MM.1S (cell line): ENCODE measurements around the gene STK36.

ENCODE experiments used
- DNase-seq: peaks from one replicate; pipeline ENCODE4 v3.0.0-alpha.2; 2015
- H2AFZ ChIP-seq: fragments of 300-600 bp; sonication (generic); 2 replicates; pipeline ENCODE4 v1.6.0; 2016; ENCODE audit warnings: antibody characterized with exemption, low read length
- H3F3A ChIP-seq: fragments of 300-600 bp; sonication (generic); 2 replicates; pipeline ENCODE4 v1.6.1; 2016; ENCODE audit warnings: mild to moderate bottlenecking, antibody characterized with exemption, low read length, moderate library complexity, mixed read lengths; ENCODE audit not compliant: insufficient read depth
- H3K27ac ChIP-seq: fragments of 300-600 bp; sonication (generic); 2 replicates; pipeline ENCODE4 v1.5.1; 2016; ENCODE audit warnings: mild to moderate bottlenecking, low read length
- H3K27me3 ChIP-seq: fragments of 300-600 bp; sonication (generic); replicated peaks from 2 replicates; pipeline ENCODE4 v1.6.0; 2016; ENCODE audit warnings: low read length; ENCODE audit not compliant: insufficient read depth
- H3K36me3 ChIP-seq: fragments of 300-600 bp; sonication (generic); replicated peaks from 2 replicates; pipeline ENCODE4 v1.6.1; 2016; ENCODE audit warnings: mild to moderate bottlenecking, low read length, mixed read lengths; ENCODE audit not compliant: insufficient read depth
- H3K4me1 ChIP-seq: fragments of 300-600 bp; sonication (generic); 2 replicates; pipeline ENCODE4 v1.6.1; 2016; ENCODE audit warnings: low read length, mixed read lengths
- H3K4me2 ChIP-seq: fragments of 300-600 bp; sonication (generic); 2 replicates; pipeline ENCODE4 v1.6.0; 2016; ENCODE audit warnings: low read depth, low read length
- H3K4me3 ChIP-seq: fragments of 300-600 bp; sonication (generic); 2 replicates; pipeline ENCODE4 v1.5.1; 2016; ENCODE audit warnings: low read length, mixed read lengths
- H3K79me2 ChIP-seq: fragments of 300-600 bp; sonication (generic); 2 replicates; pipeline ENCODE4 v1.6.1; 2016; ENCODE audit warnings: mixed run types, low read length, mixed read lengths
- H3K9ac ChIP-seq: fragments of 300-600 bp; sonication (generic); 2 replicates; pipeline ENCODE4 v1.6.1; 2016; ENCODE audit warnings: low read length, mixed read lengths
- H3K9me2 ChIP-seq: fragments of 300-600 bp; sonication (generic); replicated peaks from 2 replicates; pipeline ENCODE4 v1.6.1; 2016; ENCODE audit warnings: mild to moderate bottlenecking, low read length, mixed read lengths; ENCODE audit not compliant: insufficient read depth
- H3K9me3 ChIP-seq: fragments of 300-600 bp; sonication (generic); replicated peaks from 2 replicates; pipeline ENCODE4 v1.6.1; 2016; ENCODE audit warnings: mild to moderate bottlenecking, low read length, mixed read lengths; ENCODE audit not compliant: insufficient read depth
- H4K20me1 ChIP-seq: fragments of 300-600 bp; sonication (generic); 2 replicates; pipeline ENCODE4 v1.6.1; 2016; ENCODE audit warnings: mild to moderate bottlenecking, low read length, moderate library complexity, mixed read lengths; ENCODE audit not compliant: insufficient read depth
- EZH2 ChIP-seq: fragments of 300-600 bp; sonication (generic); optimal IDR thresholded peaks from 2 replicates; pipeline ENCODE3; 2017; ENCODE audit warnings: low read depth, mild to moderate bottlenecking, antibody characterized with exemption, low read length, mixed read lengths
- EZH2phosphoT487 ChIP-seq: fragments of 300-600 bp; sonication (generic); IDR thresholded peaks from 2 replicates; pipeline ENCODE4 v1.6.1; 2018; ENCODE audit warnings: antibody characterized with exemption, low read length
- TF ChIP-seq, protein P1 (sequence below): fragments of 300-600 bp; sonication (generic); IDR thresholded peaks from 2 replicates; pipeline ENCODE4 v1.5.1; 2016; ENCODE audit warnings: antibody characterized with exemption, low read length, mixed read lengths

The STK36 gene

DNA sequence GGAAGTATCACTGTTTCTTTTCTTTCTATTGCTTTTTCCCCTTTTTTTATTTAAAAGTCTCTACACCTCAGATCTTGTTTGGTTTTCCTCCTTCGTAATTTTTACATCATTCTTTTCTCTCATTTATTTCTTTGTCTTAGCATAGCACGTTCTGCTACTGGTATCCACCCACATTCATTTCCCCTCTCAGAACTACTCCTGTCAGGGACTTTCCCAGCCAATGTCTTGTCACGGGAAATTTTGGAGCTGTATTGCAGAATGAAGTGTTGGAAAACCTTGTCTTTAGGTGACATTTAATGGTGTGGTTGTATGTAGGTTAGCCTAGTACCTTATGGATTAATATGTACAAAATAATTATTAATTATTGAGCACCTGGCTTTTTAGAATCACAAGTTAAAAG, 72.7 kb downstream of the STK36 start:
- no peak overlapping the region for H3K4me3 ChIP-seq
- H3K27me3 ChIP-seq, result no peaks in the 10 kb centered on the region
- DNase-seq, result no peak
- no peaks in the 10 kb centered on the region for H3F3A ChIP-seq
- no peak for TF ChIP-seq EZH2phosphoT487
- no peak for TF ChIP-seq EZH2
- TF ChIP-seq, protein P1, sequence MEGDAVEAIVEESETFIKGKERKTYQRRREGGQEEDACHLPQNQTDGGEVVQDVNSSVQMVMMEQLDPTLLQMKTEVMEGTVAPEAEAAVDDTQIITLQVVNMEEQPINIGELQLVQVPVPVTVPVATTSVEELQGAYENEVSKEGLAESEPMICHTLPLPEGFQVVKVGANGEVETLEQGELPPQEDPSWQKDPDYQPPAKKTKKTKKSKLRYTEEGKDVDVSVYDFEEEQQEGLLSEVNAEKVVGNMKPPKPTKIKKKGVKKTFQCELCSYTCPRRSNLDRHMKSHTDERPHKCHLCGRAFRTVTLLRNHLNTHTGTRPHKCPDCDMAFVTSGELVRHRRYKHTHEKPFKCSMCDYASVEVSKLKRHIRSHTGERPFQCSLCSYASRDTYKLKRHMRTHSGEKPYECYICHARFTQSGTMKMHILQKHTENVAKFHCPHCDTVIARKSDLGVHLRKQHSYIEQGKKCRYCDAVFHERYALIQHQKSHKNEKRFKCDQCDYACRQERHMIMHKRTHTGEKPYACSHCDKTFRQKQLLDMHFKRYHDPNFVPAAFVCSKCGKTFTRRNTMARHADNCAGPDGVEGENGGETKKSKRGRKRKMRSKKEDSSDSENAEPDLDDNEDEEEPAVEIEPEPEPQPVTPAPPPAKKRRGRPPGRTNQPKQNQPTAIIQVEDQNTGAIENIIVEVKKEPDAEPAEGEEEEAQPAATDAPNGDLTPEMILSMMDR, result no peak
- no peak overlapping the region for H3K9ac ChIP-seq
- no peaks in the 10 kb centered on the region; the same call in 1 of the 2 replicates for H3K36me3 ChIP-seq
- H4K20me1 ChIP-seq, result no peaks in the 10 kb centered on the region
- H3K4me1 ChIP-seq, result no peaks in the 10 kb centered on the region
- no peak overlapping the region for H2AFZ ChIP-seq
- no peak overlapping the region for H3K27ac ChIP-seq
- 0 out of 2 replicates have a peak, but pooled peaks cover 10% of the 10 kb centered on the region for H3K79me2 ChIP-seq
- no peak overlapping the region for H3K4me2 ChIP-seq
- no peaks in the 10 kb centered on the region for H3K9me3 ChIP-seq
- no peaks in the 10 kb centered on the region for H3K9me2 ChIP-seq

DNA sequence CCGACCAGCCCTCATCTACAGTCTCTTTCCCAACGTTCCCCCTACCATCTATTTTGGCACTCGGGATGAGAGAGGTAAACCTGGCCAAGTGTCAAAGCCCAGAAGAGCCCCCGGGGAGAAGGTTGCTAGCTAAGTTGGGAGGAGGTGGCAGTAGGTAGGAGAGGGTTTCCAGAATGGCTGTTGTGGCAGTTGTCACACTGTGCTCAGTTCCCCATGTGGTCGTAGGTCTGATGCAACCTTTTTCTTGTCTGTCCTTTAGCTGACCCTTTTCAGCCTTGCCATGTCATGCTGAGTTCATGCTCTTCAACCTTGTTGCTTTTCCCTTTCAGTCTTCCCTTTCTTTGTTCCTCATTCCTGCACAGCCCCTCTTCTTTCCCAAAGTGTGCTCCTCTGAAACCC, 73.3 kb downstream of the STK36 start:
- Histone ChIP-seq H3F3A (no peaks in the 10 kb centered on the region), H3K9me2 (no peaks in the 10 kb centered on the region), H3K27me3 (no peaks in the 10 kb centered on the region), H2AFZ (no peak overlapping the region), H3K36me3 (no peaks in the 10 kb centered on the region; the same call in 1 of the 2 replicates), H3K4me3 (no peak overlapping the region), H3K9ac (no peak overlapping the region), H4K20me1 (no peaks in the 10 kb centered on the region), H3K4me2 (no peak overlapping the region), H3K9me3 (no peaks in the 10 kb centered on the region), H3K27ac (no peak overlapping the region), H3K79me2 (0 out of 2 replicates have a peak, but pooled peaks cover 10% of the 10 kb centered on the region), H3K4me1 (no peaks in the 10 kb centered on the region)
- DNase-seq, result no peak
- TF ChIP-seq EZH2phosphoT487 (no peak), EZH2 (no peak)
- TF ChIP-seq, protein P1, result no peak

DNA sequence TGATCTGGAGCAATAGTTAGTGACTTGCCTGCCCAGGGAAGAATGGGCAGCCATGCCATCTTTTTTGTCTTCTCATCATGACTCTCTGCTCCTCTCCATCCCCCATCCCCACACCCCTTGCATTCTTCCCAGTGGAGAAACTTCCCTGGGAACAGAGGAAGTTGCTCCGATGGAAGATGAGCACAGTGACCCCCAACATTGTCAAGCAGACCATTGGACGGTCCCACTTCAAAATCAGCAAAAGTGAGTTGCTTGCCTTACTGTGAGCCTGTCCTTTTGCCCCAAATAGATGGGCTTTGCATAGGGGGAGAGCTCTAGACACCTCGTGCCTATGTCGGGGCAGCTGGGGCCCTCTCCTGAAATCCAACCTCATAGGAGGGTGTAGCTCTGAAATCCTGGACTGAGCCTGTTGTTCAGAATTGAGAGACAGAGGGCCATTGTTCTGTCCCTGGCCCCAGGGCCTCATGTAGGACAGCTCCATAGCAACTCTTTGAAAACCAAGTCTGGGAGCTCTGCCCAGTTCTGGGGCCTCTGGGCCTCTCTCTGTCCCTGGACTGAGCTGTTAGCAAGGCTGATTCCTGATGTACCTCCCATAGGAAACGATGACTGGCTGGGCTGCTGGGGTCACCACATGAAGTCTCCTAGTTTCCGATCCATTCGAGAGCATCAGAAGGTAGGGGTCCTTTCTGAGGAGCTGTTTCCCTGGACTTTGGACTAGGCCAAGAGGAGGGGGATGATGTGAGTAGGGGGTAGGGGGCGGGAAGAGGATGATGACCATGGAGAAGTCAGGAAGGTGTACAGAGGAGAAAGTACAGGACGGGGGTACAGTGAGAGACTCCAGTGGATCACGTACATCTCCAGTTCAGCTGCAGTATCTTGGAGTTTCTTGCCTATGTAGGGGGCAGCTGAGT, 73.9 kb downstream of the STK36 start:
- DNase-seq, result no peak
- TF ChIP-seq EZH2phosphoT487, result no peak
- TF ChIP-seq EZH2, result no peak
- TF ChIP-seq, protein P1, result no peak
- Histone ChIP-seq H3K4me2 (no peak overlapping the region), H4K20me1 (no peaks in the 10 kb centered on the region), H3K9me3 (no peaks in the 10 kb centered on the region), H3K4me3 (no peak overlapping the region), H3K9me2 (no peaks in the 10 kb centered on the region), H2AFZ (no peak overlapping the region), H3K27ac (no peak overlapping the region), H3K79me2 (0 out of 2 replicates have a peak, but pooled peaks cover 10% of the 10 kb centered on the region), H3K9ac (no peak overlapping the region), H3F3A (no peaks in the 10 kb centered on the region), H3K27me3 (no peaks in the 10 kb centered on the region), H3K4me1 (no peaks in the 10 kb centered on the region), H3K36me3 (no peaks in the 10 kb centered on the region; the same call in 1 of the 2 replicates)
